IPS-NIHi11 (cell line): Measurements from ENCODE around the gene CRB1.

Source experiments
- DNase-seq: peaks from one replicate; pipeline ENCODE4 v3.0.0; 2012; ENCODE audit warnings: mixed read lengths, low spot score

The CRB1 gene

DNA sequence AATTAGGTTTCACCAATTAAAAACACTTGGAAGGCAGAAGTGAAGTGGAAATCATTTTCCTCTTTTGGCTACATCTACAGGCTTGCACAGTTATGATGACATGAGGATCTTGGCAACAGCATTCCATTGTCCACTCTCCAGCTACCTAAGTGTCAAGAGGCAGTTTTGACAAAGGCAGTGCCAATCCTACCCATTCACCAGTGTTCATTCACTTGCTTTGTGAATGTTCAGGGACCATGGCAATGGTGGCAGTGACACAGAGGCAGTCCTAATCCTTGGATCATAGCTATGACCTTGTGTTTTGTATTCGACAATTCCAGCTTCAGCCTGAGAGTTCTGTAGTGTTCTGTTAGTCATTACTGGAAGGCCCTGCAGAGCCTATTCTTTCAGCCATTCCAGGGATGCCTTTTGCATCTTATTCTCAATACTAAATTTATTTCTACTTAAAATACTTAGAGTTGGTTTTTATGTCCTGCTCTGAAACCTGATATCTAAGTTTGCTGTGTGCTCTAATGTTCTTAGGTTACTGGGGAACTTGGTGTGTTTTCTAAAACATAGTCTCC lies 36.7 kb downstream of the CRB1 start:
- DNase-seq = no peak

DNA sequence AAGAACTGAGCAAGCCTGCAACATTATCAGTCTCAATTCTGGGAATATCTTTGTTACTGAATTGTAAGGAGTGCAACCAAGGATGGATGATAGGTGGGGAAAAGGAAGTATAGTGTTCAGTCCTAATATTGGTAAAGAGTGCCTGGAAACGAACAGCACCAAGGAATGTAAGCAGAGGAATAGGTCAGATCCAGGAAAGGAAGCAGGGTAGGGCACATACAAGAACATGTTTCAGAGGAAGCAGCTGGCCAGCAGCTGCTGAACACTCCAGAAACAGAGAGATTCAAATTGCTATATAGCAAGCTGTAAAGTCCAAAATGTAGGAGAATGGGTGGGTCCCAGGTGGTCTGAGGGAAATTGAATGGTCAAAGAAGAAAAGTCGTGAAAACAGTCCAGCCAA lies 37.9 kb downstream of the CRB1 start:
- DNase-seq = no peak

DNA sequence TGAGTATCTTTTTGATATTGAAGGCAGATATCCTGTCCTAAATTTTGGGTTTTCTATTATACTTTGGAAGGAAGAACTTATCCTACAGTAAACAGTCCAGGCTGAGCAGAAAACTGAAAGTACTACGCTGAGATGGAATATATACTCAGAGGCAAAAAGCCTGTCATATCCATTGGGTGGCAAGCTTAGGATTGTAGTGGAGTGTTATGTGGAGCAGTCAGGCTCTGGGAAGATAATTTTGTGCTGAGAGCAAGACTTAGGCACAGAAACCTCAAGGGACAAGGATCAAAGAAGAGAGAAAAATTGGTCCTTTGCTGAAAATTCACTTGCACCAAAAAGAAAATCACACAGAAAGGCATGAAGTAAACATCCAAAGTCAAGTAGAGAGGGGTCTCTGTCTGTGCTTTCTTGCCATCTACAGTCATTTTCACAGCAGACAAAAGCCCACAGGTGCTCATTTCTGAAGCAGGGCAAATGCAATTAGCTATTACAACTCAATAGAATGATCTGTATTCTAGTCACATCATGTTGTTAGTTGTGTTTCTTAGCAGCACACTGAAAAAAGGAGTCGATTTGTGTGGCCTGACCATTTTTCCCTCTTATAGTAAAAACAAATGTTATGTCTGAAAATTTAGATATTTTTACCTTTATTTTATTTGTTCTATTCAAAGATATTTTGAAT lies 38.5 kb downstream of the CRB1 start:
- DNase-seq = no peak

DNA sequence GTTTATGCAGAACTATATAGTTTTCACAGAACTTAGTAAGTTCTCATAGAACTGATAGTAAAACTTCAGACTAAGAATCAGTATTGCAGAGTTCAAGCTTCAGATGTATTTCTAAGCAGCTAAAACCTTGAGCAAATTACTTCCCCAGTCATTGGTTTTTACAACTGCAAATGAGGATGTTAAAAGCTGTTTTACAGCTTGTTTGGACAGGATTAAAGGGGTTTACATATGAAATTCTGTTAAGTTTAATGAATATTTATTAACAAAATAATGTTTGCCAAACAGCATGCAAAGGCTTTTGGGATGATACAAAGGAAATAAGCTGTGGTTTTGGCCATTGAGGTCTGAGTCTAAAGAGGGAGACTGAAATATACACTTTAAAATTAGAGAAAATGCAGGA lies 39.1 kb downstream of the CRB1 start:
- no peak for DNase-seq

GRCh38 chr1:197307551-197307950 lies 39.5 kb downstream of the CRB1 start:
- DNase-seq = no peak

- no peak for DNase-seq
These were observed 43.0 kb downstream of the CRB1 start for GRCh38 chr1:197311081-197311480.

DNA sequence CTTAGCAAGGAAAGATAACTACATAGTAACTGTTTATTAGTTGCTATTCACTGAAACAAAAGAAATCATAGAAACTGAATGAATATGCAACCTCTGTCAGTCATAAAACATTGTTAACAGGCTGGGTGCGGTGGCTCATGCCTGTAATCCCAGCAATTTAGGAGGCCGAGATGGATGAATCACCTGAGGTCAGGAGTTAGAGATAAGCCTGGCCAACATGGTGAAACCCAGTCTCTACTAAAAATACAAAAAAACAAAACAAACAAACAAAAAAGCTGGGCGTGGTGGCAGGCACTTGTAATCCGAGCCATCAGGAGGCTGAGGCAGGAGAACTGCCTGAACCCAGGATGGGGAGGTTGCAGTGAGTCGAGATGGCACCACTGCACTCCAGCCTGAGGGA lies 44.1 kb downstream of the CRB1 start:
- no peak for DNase-seq

- DNase-seq = no peak
These were observed 45.7 kb downstream of the CRB1 start for GRCh38 chr1:197313713-197314112.

- DNase-seq = no peak
These were observed 46.6 kb downstream of the CRB1 start for GRCh38 chr1:197314682-197315081.

GRCh38 chr1:197319631-197320030 lies 51.6 kb downstream of the CRB1 start:
- DNase-seq = no peak

DNA sequence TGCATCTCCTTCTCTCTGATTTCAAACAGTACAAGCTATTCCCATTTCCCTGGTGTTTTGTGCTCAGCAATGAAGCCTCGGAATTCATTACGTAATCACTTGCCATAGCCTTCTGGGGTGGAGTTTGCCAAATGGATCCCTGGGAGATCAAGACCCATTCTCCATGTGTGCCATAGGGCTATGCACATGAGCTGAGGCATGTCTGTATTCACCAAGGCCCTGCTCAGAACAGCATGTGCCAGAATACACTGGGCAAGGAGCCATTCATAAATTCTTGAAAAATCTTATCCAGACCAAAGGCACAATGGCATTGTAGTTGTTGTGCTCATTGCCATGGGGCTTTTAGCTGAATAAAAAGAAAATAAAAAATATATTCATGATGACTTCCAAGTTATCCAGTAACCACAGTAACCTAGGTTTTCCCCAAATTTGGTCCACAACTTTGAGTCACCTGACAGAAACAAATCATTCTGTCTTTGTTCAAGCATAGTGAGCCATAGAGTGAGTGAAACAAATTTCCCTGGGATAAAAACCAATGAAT lies 53.0 kb downstream of the CRB1 start:
- no peak for DNase-seq

GRCh38 chr1:197321811-197322210 lies 53.8 kb downstream of the CRB1 start:
- DNase-seq = no peak

GRCh38 chr1:197327776-197328364 lies 59.8 kb downstream of the CRB1 start:
- DNase-seq = no peak

GRCh38 chr1:197330213-197330612 lies 62.2 kb downstream of the CRB1 start:
- DNase-seq = no peak

GRCh38 chr1:197331565-197331964 lies 63.5 kb downstream of the CRB1 start:
- DNase-seq = no peak

GRCh38 chr1:197333041-197333440 lies 65.0 kb downstream of the CRB1 start:
- no peak for DNase-seq

DNA sequence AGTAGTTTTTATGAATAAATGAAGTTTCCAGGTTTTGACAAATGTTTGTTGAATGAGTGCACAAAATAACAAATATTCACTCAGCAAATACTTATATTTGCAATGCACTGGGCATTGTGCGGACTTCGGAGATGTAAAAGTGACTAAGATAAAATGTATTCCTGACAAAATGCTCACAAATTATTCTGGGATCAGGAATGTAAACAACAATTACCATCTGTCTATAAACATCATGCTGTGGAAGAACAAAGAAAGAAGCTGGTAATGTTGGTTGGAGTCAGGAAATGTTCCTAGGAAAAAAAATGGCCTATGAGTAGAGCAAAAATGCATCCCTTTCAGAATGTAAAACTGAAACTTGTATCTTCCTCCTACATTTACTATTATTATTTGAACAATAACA lies 68.5 kb downstream of the CRB1 start:
- DNase-seq = no peak

DNA sequence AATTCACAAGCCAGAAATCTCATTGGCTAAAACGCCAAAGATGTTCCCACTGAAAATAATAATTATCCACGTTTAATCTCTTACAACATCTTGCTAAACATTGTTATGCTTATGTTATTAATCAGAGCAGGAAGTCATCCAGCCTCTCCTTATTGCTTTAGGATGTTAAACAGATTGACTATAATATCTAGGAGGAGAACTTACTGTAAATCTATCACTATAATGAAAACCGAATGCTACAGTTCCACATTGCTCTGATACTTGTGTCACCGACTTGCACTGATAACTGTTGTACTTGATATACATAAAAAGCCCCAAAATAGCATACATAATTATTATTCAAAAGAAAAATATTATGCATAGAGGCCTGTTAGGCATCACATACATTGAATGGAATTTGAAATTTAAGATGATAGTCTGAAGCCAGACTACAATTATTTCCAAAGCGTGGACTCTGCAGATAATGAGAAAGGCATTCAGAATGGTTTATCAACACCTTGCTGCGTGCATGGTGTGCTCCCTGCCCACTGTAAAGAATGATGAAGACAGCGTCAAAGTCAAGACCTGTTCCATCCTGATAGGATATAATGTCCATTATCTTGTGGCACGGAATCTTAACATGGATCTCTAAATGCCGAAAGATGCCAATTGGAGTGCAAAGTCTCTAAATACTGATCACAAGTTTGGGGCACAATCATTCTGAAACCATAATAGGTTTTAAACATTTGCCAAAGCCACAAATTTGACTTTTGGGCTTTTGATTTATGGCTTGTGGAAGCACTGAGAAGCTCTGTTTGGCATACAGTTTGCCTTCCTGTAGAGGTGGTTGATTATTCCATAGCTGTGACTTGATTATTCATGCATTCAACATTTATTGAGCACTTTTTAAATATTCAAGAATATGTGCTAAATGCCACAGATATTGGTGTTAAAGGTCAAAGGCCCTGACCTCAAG lies 71.3 kb downstream of the CRB1 start:
- no peak for DNase-seq

- DNase-seq = no peak
These were observed 73.6 kb downstream of the CRB1 start for GRCh38 chr1:197341626-197342025.

DNA sequence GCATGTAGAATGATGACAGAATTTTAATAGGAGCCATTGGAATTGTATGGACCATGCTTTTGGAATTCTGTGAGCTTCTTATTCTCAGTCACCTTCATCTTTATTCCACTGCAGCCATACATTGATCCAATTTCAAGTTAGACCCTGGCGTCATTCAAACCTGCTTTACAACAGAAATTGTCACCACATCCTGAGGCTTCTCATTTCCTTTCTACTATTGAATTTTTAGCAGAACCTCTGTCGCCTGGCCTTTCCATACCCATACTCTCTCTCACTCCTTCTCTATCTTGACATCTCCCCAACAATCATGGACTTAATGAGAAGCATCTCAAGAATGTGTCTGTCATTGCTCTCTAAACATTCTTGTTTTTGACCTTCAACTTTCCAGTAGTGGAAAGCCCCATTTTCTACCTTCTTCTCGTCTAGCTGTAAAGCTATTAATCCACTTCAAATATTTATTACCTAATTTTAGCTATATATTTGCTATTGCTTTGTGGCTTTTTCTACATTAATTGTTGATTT lies 74.1 kb downstream of the CRB1 start:
- no peak for DNase-seq

DNA sequence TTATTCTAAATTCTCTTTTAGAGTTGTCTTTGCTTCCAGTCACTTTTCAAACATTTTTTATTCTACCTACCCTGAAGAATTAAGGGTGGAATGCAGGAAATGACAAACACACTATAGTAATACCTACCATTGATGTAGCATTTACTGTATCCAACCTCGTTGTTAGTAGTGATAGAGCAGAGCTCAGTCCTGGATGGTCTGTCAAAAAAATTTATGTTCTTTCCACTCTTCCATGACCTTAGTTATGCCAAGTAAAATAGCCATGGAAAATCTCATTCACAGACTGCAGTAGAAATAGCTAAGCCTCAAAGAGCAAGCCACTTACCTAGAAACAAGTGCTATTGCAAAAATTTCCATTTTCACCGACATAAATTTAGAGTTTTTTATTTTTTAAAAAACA lies 74.6 kb downstream of the CRB1 start:
- no peak for DNase-seq

DNA sequence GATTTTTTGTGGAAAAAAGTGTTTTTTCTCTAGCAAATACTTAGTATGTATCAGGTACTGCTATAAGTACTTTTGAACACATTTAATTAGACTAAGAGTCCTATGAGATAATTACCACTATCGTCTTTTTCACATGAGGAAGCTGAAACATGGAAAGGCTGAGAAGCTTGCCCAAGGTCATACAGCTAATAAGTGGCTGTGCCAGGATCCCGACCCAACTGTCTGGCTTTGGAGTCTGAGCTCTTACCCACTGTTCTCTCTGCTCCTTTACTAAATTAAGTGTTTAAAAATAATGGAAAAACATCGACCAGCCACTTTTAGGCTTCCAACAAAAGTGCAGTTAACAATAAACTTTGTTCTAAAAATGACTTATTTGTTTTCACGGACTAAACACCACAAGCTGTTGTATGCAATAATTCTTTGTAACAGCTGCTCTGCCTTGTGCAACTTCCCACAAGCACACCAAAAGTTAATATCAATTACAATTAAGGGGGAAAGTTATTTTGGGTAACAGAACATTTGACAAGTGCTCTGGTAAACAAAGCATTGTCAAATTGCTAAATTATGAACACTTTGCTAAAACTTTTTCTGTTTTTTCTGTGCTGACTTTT lies 75.7 kb downstream of the CRB1 start:
- DNase-seq = no peak
